Suprapubic skin (tissue), 4 donors: Measurements from ENCODE around the gene COL23A1.

Experiments used
- CTCF ChIP-seq, 2 donors: fragments of 200-600 bp in 1 of 2; fragments of 450-650 bp in 1 of 2; sonication (generic) in 1 of 2; IDR thresholded peaks; one replicate each; pipeline ENCODE4 v1.5.1; 2016 to 2019; ENCODE audit warnings: antibody characterized with exemption in 2 of 2, mild to moderate bottlenecking in 1 of 2, moderate library complexity in 1 of 2
- EP300 ChIP-seq: sonication (generic); formaldehyde crosslinking; IDR thresholded peaks from one replicate; pipeline ENCODE4 v1.6.1; 2017; ENCODE audit warnings: antibody characterized with exemption
- POLR2A ChIP-seq, 2 donors: fragments of 450-650 bp; IDR thresholded peaks; one replicate each; pipeline ENCODE4 v1.6.1; 2017; ENCODE audit warnings: antibody characterized with exemption in 2 of 2, mild to moderate bottlenecking in 2 of 2, moderate library complexity in 2 of 2
- POLR2AphosphoS5 ChIP-seq, 3 donors: sonication (generic); formaldehyde crosslinking; IDR thresholded peaks; one replicate each; pipeline ENCODE4 v1.6.1; 2017; ENCODE audit warnings: antibody characterized with exemption in 3 of 3

GRCh38 chr5:178522361-178522760, 67.8 kb downstream of the COL23A1 start:
- TF ChIP-seq CTCF (IDR thresholded peaks at IDR 0.05) (no peak), EP300 (no peak), POLR2AphosphoS5 (IDR thresholded peaks at IDR 0.05) (no peak), POLR2A (IDR thresholded peaks at IDR 0.05) (no peak)
